ENCODE data around the gene FOXQ1. TPM values are rescaled to one million over a fixed set of nuclear protein-coding genes. Genes with fewer than 3 reads are reported as not detected.

Gene FOXQ1
- total RNA-seq, 1 experiment from 2014 or later = 46.1 TPM

DNA sequence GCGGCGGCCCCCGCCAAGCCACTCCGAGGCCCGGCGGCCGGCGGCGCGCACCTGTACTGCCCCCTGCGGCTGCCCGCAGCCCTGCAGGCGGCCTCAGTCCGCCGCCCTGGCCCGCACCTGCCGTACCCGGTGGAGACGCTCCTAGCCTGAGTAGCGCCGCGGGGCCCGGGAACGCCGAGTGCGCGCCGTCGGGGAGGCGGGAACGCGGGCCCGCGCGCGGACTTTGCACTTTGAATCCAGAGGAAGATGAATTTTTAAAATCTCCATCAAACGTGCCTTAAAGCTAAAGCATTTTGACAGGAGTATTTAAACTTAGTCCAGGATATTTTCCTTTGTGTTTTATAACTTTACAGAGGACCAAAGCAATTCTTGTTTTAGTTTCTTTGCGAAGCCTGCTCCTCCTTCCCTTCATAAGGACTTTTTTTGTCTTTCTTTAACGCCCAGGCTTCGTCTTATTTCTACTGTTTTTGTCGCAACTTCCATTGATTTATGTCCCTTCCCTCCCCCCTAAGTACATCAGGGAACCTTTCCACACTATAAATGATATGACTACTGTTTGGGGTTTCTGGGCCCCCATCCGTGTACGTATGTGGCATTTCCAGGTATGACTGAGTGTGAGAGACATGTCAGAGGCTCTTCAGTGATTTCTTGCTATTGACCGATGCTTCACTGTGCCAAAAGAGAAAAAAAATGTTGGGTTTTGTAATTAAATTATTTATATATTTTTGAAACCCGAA lies 2.0 kb downstream of the FOXQ1 start:
- DNase-seq = peak; percentile 83
- peaks cover 25% of the 10 kb centered on the region for H3K4me1 Mint-ChIP-seq (ENCODE audit: low read depth, unreplicated experiment)
- intact Hi-C loops (cut with micrococcal nuclease; ENCODE audit: unreplicated experiment) = loop anchor here (2.0 to 10.0 kb wide), 2 partner anchors 21 to 49 kb away; no protein-coding TSS in a partner anchor
- CTCF ChIA-PET = interaction anchor here (1.6 to 3.8 kb wide), 2 partner anchors 11 to 22 kb away, joined by 5 to 17 read pairs; no protein-coding TSS in a partner anchor
- H3K9me3 Mint-ChIP-seq (ENCODE audit: low read depth, unreplicated experiment) = no peaks in the 10 kb centered on the region
- BruUV-seq (replicated peaks) = TSS peak; percentile 74
- no peaks in the 10 kb centered on the region for H3K27me3 Mint-ChIP-seq (ENCODE audit: unreplicated experiment)
- H3K4me3 Mint-ChIP-seq (ENCODE audit: low read depth, unreplicated experiment) = peak overlapping the region; percentile 76
- peaks cover 79% of the 10 kb centered on the region for H3K36me3 Mint-ChIP-seq (ENCODE audit: insufficient read depth, unreplicated experiment)
- peak overlapping the region; percentile 97 for H3K27ac Mint-ChIP-seq (ENCODE audit: unreplicated experiment)
- TF ChIP-seq, protein P1, sequence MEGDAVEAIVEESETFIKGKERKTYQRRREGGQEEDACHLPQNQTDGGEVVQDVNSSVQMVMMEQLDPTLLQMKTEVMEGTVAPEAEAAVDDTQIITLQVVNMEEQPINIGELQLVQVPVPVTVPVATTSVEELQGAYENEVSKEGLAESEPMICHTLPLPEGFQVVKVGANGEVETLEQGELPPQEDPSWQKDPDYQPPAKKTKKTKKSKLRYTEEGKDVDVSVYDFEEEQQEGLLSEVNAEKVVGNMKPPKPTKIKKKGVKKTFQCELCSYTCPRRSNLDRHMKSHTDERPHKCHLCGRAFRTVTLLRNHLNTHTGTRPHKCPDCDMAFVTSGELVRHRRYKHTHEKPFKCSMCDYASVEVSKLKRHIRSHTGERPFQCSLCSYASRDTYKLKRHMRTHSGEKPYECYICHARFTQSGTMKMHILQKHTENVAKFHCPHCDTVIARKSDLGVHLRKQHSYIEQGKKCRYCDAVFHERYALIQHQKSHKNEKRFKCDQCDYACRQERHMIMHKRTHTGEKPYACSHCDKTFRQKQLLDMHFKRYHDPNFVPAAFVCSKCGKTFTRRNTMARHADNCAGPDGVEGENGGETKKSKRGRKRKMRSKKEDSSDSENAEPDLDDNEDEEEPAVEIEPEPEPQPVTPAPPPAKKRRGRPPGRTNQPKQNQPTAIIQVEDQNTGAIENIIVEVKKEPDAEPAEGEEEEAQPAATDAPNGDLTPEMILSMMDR (IDR thresholded peaks at IDR 0.05; ENCODE audit: unreplicated experiment) = peak; percentile 40

DNA sequence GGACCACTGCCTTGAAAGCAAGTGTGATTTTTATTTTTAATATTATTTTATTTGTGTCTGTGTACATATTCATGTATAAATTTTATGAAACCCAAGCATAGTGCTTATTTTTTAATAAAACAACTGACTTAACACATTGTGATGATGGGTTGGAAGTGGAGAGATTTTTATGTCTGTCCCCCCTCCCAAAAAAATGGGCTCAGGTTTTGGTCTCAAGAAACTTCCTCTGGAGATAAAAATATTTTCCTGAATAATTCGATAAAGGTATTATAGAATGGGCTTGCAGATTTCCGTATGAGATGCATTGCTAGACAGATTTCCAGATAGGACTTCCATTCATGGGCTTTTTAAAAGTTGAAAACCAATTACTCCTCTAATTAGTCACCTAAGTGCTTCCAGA lies 2.7 kb downstream of the FOXQ1 start:
- intact Hi-C loops (cut with micrococcal nuclease; ENCODE audit: unreplicated experiment) = loop anchor here (2.0 to 10.0 kb wide), 2 partner anchors 20 to 50 kb away; no protein-coding TSS in a partner anchor
- Mint-ChIP-seq H3K4me1 (ENCODE audit: low read depth, unreplicated experiment) (peaks cover 25% of the 10 kb centered on the region), H3K27me3 (ENCODE audit: unreplicated experiment) (no peaks in the 10 kb centered on the region), H3K36me3 (ENCODE audit: insufficient read depth, unreplicated experiment) (peaks cover 79% of the 10 kb centered on the region), H3K27ac (ENCODE audit: unreplicated experiment) (peak overlapping the region; percentile 90), H3K4me3 (ENCODE audit: low read depth, unreplicated experiment) (peak overlapping the region; percentile 76), H3K9me3 (ENCODE audit: low read depth, unreplicated experiment) (no peaks in the 10 kb centered on the region)
- no TSS peak for BruUV-seq (replicated peaks)
- DNase-seq = no peak
- CTCF ChIA-PET = no interaction called here
- TF ChIP-seq, protein P1 (IDR thresholded peaks at IDR 0.05; ENCODE audit: unreplicated experiment) = no peak

DNA sequence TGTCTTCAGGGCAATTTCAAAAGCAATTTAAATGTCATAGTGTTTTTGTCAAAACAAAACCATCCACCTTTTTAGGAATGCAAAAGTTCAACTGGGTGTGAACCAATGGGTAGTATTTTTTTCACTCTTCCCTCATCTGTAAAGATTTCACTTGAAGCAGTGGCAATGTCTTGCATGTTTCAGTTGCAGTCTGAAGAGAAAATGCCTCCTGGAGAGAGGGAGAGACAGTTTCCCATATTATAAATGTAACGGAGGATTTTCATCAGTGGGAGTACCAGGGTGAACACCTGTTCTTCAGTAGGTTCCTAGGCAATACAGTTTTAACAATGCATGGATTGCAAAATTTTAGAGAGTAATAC lies 3.3 kb downstream of the FOXQ1 start:
- no peak for DNase-seq
- no peaks in the 10 kb centered on the region for H3K9me3 Mint-ChIP-seq (ENCODE audit: low read depth, unreplicated experiment)
- BruUV-seq (replicated peaks) = no TSS peak
- peaks cover 24% of the 10 kb centered on the region for H3K4me1 Mint-ChIP-seq (ENCODE audit: low read depth, unreplicated experiment)
- TF ChIP-seq, protein P1 (IDR thresholded peaks at IDR 0.05; ENCODE audit: unreplicated experiment) = no peak
- peak overlapping the region; percentile 90 for H3K27ac Mint-ChIP-seq (ENCODE audit: unreplicated experiment)
- intact Hi-C loops (cut with micrococcal nuclease; ENCODE audit: unreplicated experiment) = loop anchor here (2.0 to 10.0 kb wide), 2 partner anchors 20 to 50 kb away; no protein-coding TSS in a partner anchor
- no peaks in the 10 kb centered on the region for H3K27me3 Mint-ChIP-seq (ENCODE audit: unreplicated experiment)
- H3K36me3 Mint-ChIP-seq (ENCODE audit: insufficient read depth, unreplicated experiment) = peaks cover 77% of the 10 kb centered on the region
- CTCF ChIA-PET = interaction anchor here (1.4 to 1.7 kb wide), 2 partner anchors 11 to 21 kb away, joined by 6 to 13 read pairs; no protein-coding TSS in a partner anchor
- peak overlapping the region; percentile 76 for H3K4me3 Mint-ChIP-seq (ENCODE audit: low read depth, unreplicated experiment)

DNA sequence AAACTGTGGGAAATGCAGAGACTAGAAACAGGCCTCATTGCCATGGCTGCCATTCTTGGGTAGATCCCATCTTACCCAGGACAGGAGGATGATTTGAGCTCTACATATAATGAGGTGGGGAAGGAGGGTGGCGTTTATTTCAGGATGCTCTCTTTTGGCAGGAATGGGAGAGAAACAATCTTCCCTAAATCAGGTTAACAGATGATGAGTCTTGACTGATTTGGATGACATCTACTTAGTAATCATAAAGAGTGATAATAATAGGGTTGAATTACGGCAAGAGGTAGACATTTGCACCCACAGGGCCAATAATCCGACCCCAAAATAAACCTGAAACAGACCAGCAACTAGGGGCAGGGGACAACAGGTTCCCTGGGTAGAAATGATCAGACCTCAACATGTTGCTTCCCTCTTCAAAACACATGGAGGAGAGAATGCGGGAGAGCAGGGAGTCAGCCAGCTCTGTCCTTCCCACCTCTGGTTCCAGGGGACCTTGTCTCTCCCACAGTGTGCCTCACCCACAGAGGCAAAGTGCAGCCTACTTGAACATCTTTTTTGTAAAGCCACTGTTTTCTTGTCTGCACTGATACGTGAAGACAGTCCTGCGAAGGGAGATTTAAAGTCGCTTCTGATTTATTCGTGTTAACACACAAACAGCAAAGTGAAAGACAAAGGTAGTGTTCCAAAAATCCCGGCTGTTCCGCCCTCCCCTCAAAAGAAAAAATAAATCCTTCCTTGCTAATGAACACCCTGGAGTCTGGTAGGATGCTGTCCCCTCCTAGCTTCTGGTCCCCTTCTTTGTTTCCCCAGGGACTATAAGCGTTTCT lies 3.9 kb downstream of the FOXQ1 start:
- intact Hi-C loops (cut with micrococcal nuclease; ENCODE audit: unreplicated experiment) = loop anchor here (2.0 to 10.0 kb wide), 2 partner anchors 19 to 51 kb away; no protein-coding TSS in a partner anchor
- peaks cover 71% of the 10 kb centered on the region for H3K36me3 Mint-ChIP-seq (ENCODE audit: insufficient read depth, unreplicated experiment)
- no peak for DNase-seq
- H3K9me3 Mint-ChIP-seq (ENCODE audit: low read depth, unreplicated experiment) = no peaks in the 10 kb centered on the region
- CTCF ChIA-PET = interaction anchor here (1.4 to 1.7 kb wide), 2 partner anchors 10 to 20 kb away, joined by 6 to 13 read pairs; no protein-coding TSS in a partner anchor
- peak overlapping the region; percentile 90 for H3K27ac Mint-ChIP-seq (ENCODE audit: unreplicated experiment)
- TF ChIP-seq, protein P1 (IDR thresholded peaks at IDR 0.05; ENCODE audit: unreplicated experiment) = no peak
- BruUV-seq (replicated peaks) = TSS peak; percentile 71
- H3K27me3 Mint-ChIP-seq (ENCODE audit: unreplicated experiment) = no peaks in the 10 kb centered on the region
- H3K4me3 Mint-ChIP-seq (ENCODE audit: low read depth, unreplicated experiment) = peak overlapping the region; percentile 76
- H3K4me1 Mint-ChIP-seq (ENCODE audit: low read depth, unreplicated experiment) = peaks cover 18% of the 10 kb centered on the region

All from Calu3 (cell line).